GM19240 (cell line): Measurements from ENCODE around the gene CDC27.
A peak's percentile ranks its signal among the peaks of the same experiment; 100 is the strongest.
"Not testable (repeated sequence)": the region's sequence is repeated elsewhere in the genome, so short reads cannot be mapped to it uniquely, and the experiment has no call there.

Experiments
- DNase-seq: peaks from one replicate; pipeline ENCODE4 v3.0.0; 2011; ENCODE audit warnings: low spot score; ENCODE audit not compliant: insufficient read length

CDC27 gene

GRCh38 chr17:47188876-47189731, at the start of gene CDC27:
Gene CDC27, minus strand, starts transcription at chr17:47189295. Its CDS starts 123 bp downstream, at chr17:47189172.
- peak; percentile 89 for DNase-seq

GRCh38 chr17:47238321-47239010, 49.4 kb upstream of the CDC27 start:
- no peak for DNase-seq

DNA sequence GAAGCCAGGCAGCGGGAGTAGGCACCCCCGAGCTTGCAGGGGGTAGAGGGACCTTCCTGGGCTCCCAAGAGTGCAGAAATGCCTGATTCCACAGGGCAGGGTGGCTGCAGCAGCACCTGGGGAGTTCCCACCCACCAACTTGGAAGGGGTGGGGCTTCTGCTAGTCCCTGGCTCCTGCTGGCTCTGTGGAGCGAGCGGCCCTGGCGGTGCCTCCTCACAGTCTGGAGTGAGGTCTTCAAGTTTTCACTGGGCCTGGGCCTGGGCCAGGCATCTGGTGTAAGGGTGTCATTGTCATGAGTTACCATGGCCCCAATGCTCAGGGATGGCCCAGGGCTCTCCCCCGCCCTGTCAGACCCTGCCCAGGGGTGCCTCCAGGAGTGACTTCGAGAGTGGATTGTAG, 48.7 kb upstream of the CDC27 start:
- DNase-seq = no peak

DNA sequence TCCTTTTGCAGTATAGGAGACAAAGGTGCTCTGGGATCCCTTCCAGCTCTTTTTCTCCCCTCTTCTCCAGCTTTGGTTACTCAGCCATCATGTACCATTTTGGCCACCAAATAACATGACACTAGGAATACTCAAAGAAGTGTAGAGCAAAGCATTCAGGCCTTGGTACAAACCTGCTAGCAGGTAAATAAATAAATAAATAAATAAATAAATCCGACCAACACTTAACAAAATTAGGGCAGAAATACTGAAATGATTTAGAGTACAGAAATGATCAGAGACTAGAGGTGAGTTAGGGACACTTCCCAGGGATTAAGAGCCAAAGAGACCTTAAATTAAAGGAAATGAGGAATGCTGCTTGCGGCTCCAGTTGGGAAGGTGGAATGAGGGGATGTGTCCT, 46.8 kb upstream of the CDC27 start:
- DNase-seq = no peak

GRCh38 chr17:47235506-47235905, 46.4 kb upstream of the CDC27 start:
- no peak for DNase-seq

GRCh38 chr17:47232465-47232864, 43.4 kb upstream of the CDC27 start:
- no peak for DNase-seq

- no peak for DNase-seq
These were observed 42.8 kb upstream of the CDC27 start for GRCh38 chr17:47231866-47232265.

DNA sequence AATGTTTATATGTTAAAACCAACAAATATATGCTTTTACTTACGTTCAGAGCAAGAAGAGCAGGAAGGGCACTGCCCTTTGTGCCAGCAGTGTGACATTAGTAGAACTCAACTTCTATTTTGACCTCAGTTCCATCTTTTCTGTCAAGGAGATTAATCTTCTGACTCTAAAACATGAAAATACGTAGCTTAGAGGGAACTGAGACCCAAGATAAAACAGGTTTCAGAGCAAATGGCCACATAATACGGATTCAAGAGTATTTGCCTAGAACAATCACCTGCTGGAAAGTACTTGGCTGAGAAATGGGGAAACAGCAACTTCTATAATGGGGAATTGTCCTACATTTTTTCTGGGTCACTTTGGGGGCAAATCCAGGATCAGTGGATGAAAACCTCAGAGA, 42.2 kb upstream of the CDC27 start:
- no peak for DNase-seq

GRCh38 chr17:47230864-47231263, 41.8 kb upstream of the CDC27 start:
- no peak for DNase-seq

GRCh38 chr17:47229535-47230443, 40.7 kb upstream of the CDC27 start:
- DNase-seq = peak; percentile 61

DNA sequence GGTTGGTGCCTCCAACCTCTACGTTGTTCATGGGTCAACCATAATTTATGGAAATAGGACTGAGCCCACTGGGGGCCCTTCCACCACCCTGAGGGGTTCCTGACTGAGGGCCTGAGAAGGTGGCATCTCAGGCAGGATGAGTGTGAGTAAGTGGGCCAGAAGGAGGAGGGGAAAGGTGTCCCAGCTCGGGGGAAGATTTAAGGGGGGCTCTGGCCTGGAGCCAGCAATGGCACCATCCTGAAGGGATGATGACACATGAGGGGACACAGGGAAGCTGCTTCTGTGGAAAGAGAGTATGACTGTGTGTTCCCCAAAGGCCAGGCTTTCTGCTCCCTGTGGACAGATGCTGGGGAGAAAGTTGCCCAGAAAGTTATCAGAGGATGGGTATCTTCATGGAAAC, 38.8 kb upstream of the CDC27 start:
- DNase-seq = no peak

DNA sequence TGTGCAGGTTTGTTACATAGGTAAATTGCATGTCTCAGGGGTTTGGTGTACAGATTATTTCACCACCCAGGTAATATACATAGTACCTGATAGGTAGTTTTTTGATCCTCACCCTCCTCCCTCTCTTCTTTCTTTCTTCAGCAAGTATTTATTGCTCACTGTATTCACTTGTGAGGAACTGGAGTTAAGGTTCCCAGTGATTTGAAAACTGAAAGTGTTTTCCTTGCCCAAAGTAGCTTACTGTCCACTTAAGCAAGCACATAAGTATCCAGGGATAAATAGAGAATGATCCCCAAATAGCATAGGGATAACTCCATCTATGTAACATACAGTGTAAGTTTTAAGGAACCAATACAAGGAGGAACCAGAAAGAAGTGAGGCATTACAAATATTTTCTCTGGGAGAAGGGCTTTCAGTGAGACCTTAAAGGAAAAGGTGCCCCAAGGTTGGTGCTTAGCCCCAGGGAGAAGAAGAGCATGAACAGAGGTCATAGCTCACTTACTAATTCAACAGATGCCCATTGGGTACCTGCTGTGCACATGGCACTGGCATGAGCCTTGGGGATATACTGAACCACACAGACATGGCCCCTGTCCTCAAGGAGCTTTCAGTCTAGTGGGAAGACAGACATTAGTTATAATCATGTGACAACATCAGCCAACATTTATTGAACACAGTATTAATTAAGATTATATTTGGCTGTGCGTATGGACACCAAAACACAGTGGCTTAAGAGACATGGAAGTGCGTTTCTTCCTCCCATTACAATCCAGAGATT, 37.0 kb upstream of the CDC27 start:
- DNase-seq = no peak

GRCh38 chr17:47225436-47225858, 36.4 kb upstream of the CDC27 start:
- DNase-seq = no peak

DNA sequence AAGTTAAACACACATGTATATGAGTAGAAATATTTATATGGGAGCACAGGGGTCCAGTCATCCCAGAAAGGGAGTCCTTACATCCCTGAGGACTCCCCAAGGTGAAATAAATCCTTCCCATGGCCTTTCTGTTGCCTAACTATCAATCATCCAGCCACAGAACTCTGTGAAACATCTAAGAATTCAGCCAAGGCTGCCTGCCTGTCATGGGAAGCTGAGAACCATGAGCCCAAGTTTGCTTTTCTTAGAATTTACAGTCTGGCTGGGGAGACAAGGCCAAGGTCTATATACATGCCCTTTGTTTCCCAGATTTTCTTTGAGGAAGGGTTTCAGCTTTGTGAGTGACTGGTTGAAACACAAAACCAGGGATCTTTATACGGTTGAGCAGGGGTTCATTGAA, 35.9 kb upstream of the CDC27 start:
- no peak for DNase-seq

DNA sequence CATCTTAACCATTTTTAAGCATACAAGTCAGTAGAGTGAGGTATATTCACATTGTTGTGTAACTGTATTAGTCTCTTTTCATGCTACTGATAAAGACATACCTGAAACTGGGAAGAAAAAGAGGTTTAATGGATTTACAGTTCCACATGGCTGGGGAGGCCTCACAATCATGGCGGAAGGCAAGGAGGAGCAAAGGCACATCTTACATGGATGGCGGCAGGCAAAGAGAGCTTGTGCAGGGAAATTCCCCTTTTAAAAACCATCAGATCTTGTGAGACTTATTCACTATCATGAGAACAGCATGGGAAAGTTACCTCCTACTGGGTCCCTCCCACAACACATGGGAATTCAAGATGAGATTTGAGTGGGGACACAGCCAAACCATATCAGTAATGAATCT, 35.0 kb upstream of the CDC27 start:
- not testable (repeated sequence) for DNase-seq

- DNase-seq = no peak
These were observed 34.4 kb upstream of the CDC27 start for GRCh38 chr17:47223460-47223859.

- no peak for DNase-seq
These were observed 33.9 kb upstream of the CDC27 start for GRCh38 chr17:47223007-47223406.

DNA sequence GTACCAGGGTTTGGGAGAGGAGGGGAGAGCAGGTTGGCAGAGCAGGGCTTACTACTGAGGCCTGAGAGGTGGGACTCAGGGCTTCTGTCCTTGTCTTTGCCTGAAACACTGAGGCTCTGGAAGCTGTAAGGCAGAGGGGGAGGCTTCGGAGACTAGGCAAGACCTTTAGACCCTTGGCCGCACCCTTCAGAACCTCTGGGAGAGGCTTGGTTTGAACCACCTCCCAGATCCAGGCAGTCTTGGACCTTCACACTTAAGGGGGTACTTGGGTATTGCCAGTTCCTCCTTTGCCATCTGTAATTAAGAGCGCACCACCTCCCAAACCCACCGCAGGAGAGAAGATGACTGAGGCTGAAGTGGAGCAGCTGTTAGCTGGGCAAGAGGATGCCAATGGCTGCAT, 33.0 kb upstream of the CDC27 start:
- DNase-seq = no peak

DNA sequence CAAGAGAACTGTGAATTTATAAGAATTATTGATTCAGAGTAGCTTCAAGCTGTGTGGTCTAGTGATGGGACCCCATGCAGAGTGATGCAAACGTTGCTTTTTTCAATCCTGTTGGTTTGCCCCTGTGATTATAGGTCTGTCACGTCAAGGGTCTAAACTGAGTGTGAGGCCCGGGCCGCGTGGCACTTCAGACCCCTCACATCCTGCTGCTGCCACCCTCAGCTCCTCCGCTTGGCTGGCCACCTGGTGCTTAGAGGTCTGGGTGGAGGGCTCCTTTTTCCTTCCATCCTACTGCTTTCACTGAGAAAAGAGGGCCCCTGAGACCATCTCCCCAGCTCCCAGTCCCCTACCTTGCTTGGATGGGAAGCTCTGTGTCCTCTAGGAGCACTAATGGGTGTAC, 32.1 kb upstream of the CDC27 start:
- no peak for DNase-seq

- no peak for DNase-seq
These were observed 31.5 kb upstream of the CDC27 start for GRCh38 chr17:47220531-47220999.
